Mesenchymal stem cell (in vitro differentiated cells and primary cell): ENCODE results near the gene SRRM2.

Experiments
- DNase-seq: peaks from one replicate; pipeline ENCODE4 v3.0.0-alpha.2; 2013
- H2AFZ ChIP-seq: one replicate; pipeline ENCODE4 v1.6.1; 2013; ENCODE audit warnings: low read depth, mild to moderate bottlenecking, control low read depth, inconsistent platforms, low read length, moderate library complexity
- H2AK5ac ChIP-seq: 2 replicates; pipeline ENCODE4 v1.6.1; 2013; ENCODE audit warnings: low read length, moderate library complexity, mild to moderate bottlenecking, inconsistent platforms; ENCODE audit not compliant: severe bottlenecking
- H2BK120ac ChIP-seq: one replicate; pipeline ENCODE4 v1.6.1; 2013; ENCODE audit warnings: low read depth, mild to moderate bottlenecking, inconsistent platforms, low read length, moderate library complexity
- H2BK12ac ChIP-seq, 2 experiments: one replicate each; pipeline ENCODE4 v1.6.1; 2013; ENCODE audit warnings: inconsistent platforms in 2 of 2, low read length in 2 of 2, mild to moderate bottlenecking in 2 of 2, moderate library complexity in 2 of 2, control low read depth in 1 of 2
- H2BK15ac ChIP-seq: one replicate; pipeline ENCODE4 v1.6.1; 2013; ENCODE audit warnings: mild to moderate bottlenecking, low read depth, inconsistent platforms; ENCODE audit not compliant: poor library complexity, severe bottlenecking
- H2BK5ac ChIP-seq: 2 replicates; pipeline ENCODE4 v1.6.1; 2013; ENCODE audit warnings: low read depth, mild to moderate bottlenecking, low read length, control low read depth, inconsistent platforms; ENCODE audit not compliant: poor library complexity, severe bottlenecking
- H3K14ac ChIP-seq, 2 experiments: one replicate each; pipeline ENCODE4 v1.6.1; 2013; ENCODE audit warnings: inconsistent platforms in 2 of 2, low read length in 2 of 2, control low read depth in 1 of 2, mild to moderate bottlenecking in 1 of 2, moderate library complexity in 1 of 2
- H3K18ac ChIP-seq, 2 experiments: one replicate each; pipeline ENCODE4 v1.6.1; 2013; ENCODE audit warnings: inconsistent platforms in 2 of 2, low read length in 2 of 2, control low read depth in 1 of 2, low read depth in 1 of 2, mild to moderate bottlenecking in 1 of 2
- H3K23ac ChIP-seq, 2 experiments: one replicate each; pipeline ENCODE4 v1.6.1; 2013; ENCODE audit warnings: inconsistent platforms in 2 of 2, low read length in 2 of 2, mild to moderate bottlenecking in 2 of 2, moderate library complexity in 2 of 2, control low read depth in 1 of 2
- H3K27ac ChIP-seq: 2 replicates; pipeline ENCODE4 v1.5.1; 2013; ENCODE audit warnings: mild to moderate bottlenecking, moderate library complexity, low read length, control low read depth, inconsistent platforms; ENCODE audit not compliant: poor library complexity, severe bottlenecking
- H3K27me3 ChIP-seq, 2 experiments: 2 replicates each; pipeline versions ENCODE4 v1.6.1 to v1.7.0; 2013; ENCODE audit warnings: low read length in 2 of 2, mild to moderate bottlenecking in 2 of 2, moderate library complexity in 2 of 2, control low read depth in 1 of 2, inconsistent platforms in 1 of 2; ENCODE audit not compliant: control insufficient read depth in 1 of 2, insufficient read depth in 1 of 2
- H3K36me3 ChIP-seq, 2 experiments: 2 replicates each; pipeline versions ENCODE4 v1.6.1 to v1.7.0; 2013; ENCODE audit warnings: low read length in 2 of 2, control low read depth in 1 of 2, inconsistent platforms in 1 of 2, low read depth in 1 of 2, mild to moderate bottlenecking in 1 of 2; ENCODE audit not compliant: insufficient read depth in 2 of 2, control insufficient read depth in 1 of 2
- H3K4ac ChIP-seq, 2 experiments: one replicate each; pipeline ENCODE4 v1.6.1; 2013; ENCODE audit warnings: inconsistent platforms in 2 of 2, low read length in 2 of 2, mild to moderate bottlenecking in 2 of 2, moderate library complexity in 2 of 2, control low read depth in 1 of 2, low read depth in 1 of 2
- H3K4me1 ChIP-seq: 2 replicates; pipeline ENCODE4 v1.6.1; 2013; ENCODE audit warnings: low read depth, low read length, control low read depth; ENCODE audit not compliant: control insufficient read depth, insufficient read depth
- H3K4me2 ChIP-seq: 2 replicates; pipeline ENCODE4 v1.6.1; 2013; ENCODE audit warnings: low read length, mild to moderate bottlenecking, inconsistent platforms; ENCODE audit not compliant: poor library complexity, severe bottlenecking
- H3K4me3 ChIP-seq, 2 experiments: 2 replicates each; pipeline versions ENCODE4 v1.5.1 to v1.7.0; 2013; ENCODE audit warnings: low read length in 2 of 2, mild to moderate bottlenecking in 2 of 2, control low read depth in 1 of 2, low read depth in 1 of 2; ENCODE audit not compliant: insufficient read depth in 1 of 2
- H3K79me1 ChIP-seq: replicated peaks from 2 replicates; pipeline ENCODE4 v1.6.1; 2013; ENCODE audit warnings: mild to moderate bottlenecking, control low read depth, low read length, inconsistent platforms; ENCODE audit not compliant: poor library complexity, severe bottlenecking
- H3K9ac ChIP-seq: 2 replicates; pipeline ENCODE4 v1.7.0; 2013; ENCODE audit warnings: mild to moderate bottlenecking, low read length, moderate library complexity
- H3K9me3 ChIP-seq: 2 replicates; pipeline ENCODE4 v1.7.0; 2013; ENCODE audit warnings: mild to moderate bottlenecking, low read length; ENCODE audit not compliant: control insufficient read depth
- H4K8ac ChIP-seq: one replicate; pipeline ENCODE4 v1.6.1; 2013; ENCODE audit warnings: inconsistent platforms, mild to moderate bottlenecking, low read length, moderate library complexity
- H4K91ac ChIP-seq: one replicate; pipeline ENCODE4 v1.6.1; 2013; ENCODE audit warnings: mild to moderate bottlenecking, low read length, inconsistent platforms
- WGBS: methylation state at CpG from one replicate; pipeline ENCODE4 v1.1.7; 2013; ENCODE audit warnings: mixed read lengths; 5-methylcytosine and 5-hydroxymethylcytosine counted together

SRRM2 gene

DNA sequence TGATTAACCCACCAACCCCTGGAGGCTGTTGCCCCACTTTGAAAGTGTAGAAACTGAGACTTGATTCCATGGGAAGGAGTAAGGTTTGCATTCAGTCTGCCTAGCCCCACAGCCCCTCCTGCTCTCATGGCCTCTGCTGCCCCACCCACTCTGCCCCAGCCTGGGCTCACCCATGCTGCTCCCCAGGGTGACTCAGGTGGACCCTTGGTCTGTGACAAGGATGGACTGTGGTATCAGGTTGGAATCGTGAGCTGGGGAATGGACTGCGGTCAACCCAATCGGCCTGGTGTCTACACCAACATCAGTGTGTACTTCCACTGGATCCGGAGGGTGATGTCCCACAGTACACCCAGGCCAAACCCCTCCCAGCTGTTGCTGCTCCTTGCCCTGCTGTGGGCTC, 52.3 kb downstream of the SRRM2 start:
- Histone ChIP-seq H2BK15ac (no peak overlapping the region), H3K14ac (no peak overlapping the region), H3K4me2 (no peak overlapping the region), H3K27ac (no peak overlapping the region), H3K4me1 (no peaks in the 10 kb centered on the region), H3K36me3 (no peaks in the 10 kb centered on the region), H2BK12ac (no peak overlapping the region), H2AK5ac (no peak overlapping the region), H3K9ac (no peak overlapping the region), H4K8ac (no peak overlapping the region), H2BK120ac (no peak overlapping the region), H3K18ac (no peak overlapping the region), H3K4ac (no peak overlapping the region), H3K9me3 (peaks cover 42% of the 10 kb centered on the region), H2BK5ac (no peak overlapping the region), H3K79me1 (no peaks in the 10 kb centered on the region), H3K4me3 (no peak overlapping the region), H4K91ac (no peak overlapping the region), H3K27me3 (peaks cover 13 to 50% of the 10 kb centered on the region in 2 experiments), H3K23ac (no peak overlapping the region), H2AFZ (no peak overlapping the region)
- 97% methylated on average over 4 of the region's 4 CpGs for WGBS
- no peak for DNase-seq

DNA sequence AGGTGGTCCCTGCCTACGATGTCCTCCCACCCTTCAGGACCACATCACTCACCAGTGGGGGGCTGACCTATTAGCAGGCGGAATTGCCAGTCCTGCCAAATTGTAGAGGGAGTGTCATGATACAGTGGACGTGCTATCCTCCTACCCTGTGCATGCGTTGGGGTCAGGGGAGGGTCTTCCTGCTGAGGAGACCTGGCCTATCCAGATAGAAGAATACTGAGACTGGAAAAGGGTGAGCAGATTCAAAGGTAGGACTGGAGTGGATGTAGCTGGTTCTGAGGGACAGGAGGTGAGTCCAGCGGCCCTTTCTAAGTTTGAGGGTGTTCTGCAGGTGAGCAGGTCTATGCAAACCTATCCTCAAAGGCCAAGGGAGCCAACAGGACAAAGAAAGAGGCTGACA, 53.8 kb downstream of the SRRM2 start:
- Histone ChIP-seq H3K23ac (no peak overlapping the region), H2BK15ac (no peak overlapping the region), H3K4me3 (no peak overlapping the region), H3K4me2 (no peak overlapping the region), H3K27ac (no peak overlapping the region), H2AFZ (no peak overlapping the region), H2BK12ac (no peak overlapping the region), H4K8ac (no peak overlapping the region), H3K9me3 (peaks cover 42% of the 10 kb centered on the region), H2BK5ac (no peak overlapping the region), H2AK5ac (no peak overlapping the region), H3K4me1 (no peaks in the 10 kb centered on the region), H3K18ac (no peak overlapping the region), H3K27me3 (peaks cover 24 to 61% of the 10 kb centered on the region in 2 experiments), H3K36me3 (no peaks in the 10 kb centered on the region), H4K91ac (no peak overlapping the region), H3K14ac (no peak overlapping the region), H2BK120ac (no peak overlapping the region), H3K9ac (no peak overlapping the region), H3K4ac (no peak overlapping the region), H3K79me1 (no peaks in the 10 kb centered on the region)
- DNase-seq = no peak
- 81% methylated on average over 5 of the region's 5 CpGs for WGBS

DNA sequence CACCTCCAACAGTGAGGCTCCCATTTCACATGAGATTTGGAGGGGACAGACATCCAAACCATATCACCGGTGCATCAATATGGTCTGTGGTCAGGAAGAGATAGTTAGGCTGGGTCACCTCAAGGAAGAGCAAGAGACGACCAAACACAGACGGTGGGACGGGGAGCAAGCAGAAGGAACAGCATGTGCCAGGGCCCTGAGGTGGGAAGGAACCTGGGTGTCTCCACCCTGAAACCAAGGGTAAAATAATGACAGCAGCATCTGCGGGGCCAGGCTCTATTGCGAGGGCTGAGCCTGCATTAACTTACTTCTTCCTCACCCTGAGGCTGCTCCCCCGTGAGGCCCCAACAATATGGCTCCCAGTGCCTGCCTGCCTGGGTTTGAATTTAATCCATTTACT, 55.7 kb downstream of the SRRM2 start:
- no peak for DNase-seq
- H2AFZ ChIP-seq = no peak overlapping the region
- H3K27me3 ChIP-seq = peaks cover 35 to 73% of the 10 kb centered on the region in 2 experiments
- H2BK5ac ChIP-seq = no peak overlapping the region
- peaks cover 6% of the 10 kb centered on the region for H3K4me1 ChIP-seq
- H2AK5ac ChIP-seq = no peak overlapping the region
- no peak overlapping the region for H2BK12ac ChIP-seq
- no peak overlapping the region for H3K14ac ChIP-seq
- H3K36me3 ChIP-seq = no peaks in the 10 kb centered on the region
- H3K23ac ChIP-seq = no peak overlapping the region
- H3K18ac ChIP-seq = no peak overlapping the region
- H3K4ac ChIP-seq = no peak overlapping the region
- 93% methylated on average over 5 of the region's 7 CpGs for WGBS
- peaks cover 37% of the 10 kb centered on the region for H3K9me3 ChIP-seq
- no peaks in the 10 kb centered on the region for H3K79me1 ChIP-seq
- no peak overlapping the region for H2BK15ac ChIP-seq
- no peak overlapping the region for H3K9ac ChIP-seq
- H3K27ac ChIP-seq = no peak overlapping the region
- no peak overlapping the region for H4K8ac ChIP-seq
- H3K4me3 ChIP-seq = no peak overlapping the region
- no peak overlapping the region for H4K91ac ChIP-seq
- H2BK120ac ChIP-seq = no peak overlapping the region
- no peak overlapping the region for H3K4me2 ChIP-seq

GRCh38 chr16:2809149-2809760, 56.8 kb downstream of the SRRM2 start:
- H3K4me3 ChIP-seq = no peak overlapping the region
- no peak overlapping the region for H3K9ac ChIP-seq
- no peak overlapping the region for H2AK5ac ChIP-seq
- H2BK12ac ChIP-seq = no peak overlapping the region
- H3K9me3 ChIP-seq = peaks cover 26% of the 10 kb centered on the region
- H3K79me1 ChIP-seq = no peaks in the 10 kb centered on the region
- no peak overlapping the region for H3K14ac ChIP-seq
- H2BK120ac ChIP-seq = no peak overlapping the region
- H3K27me3 ChIP-seq = peaks cover 32 to 72% of the 10 kb centered on the region in 2 experiments
- no peak overlapping the region for H4K8ac ChIP-seq
- H3K23ac ChIP-seq = no peak overlapping the region
- no peak overlapping the region for H2AFZ ChIP-seq
- H3K36me3 ChIP-seq = no peaks in the 10 kb centered on the region
- 77% methylated on average over 2 of the region's 3 CpGs for WGBS
- H2BK5ac ChIP-seq = no peak overlapping the region
- H4K91ac ChIP-seq = no peak overlapping the region
- H2BK15ac ChIP-seq = no peak overlapping the region
- peaks cover 6% of the 10 kb centered on the region for H3K4me1 ChIP-seq
- H3K4me2 ChIP-seq = no peak overlapping the region
- H3K27ac ChIP-seq = no peak overlapping the region
- no peak overlapping the region for H3K4ac ChIP-seq
- no peak for DNase-seq
- no peak overlapping the region for H3K18ac ChIP-seq
